Progenitor cell of endocrine pancreas (in vitro differentiated cells): ENCODE data around the gene CDSN. TPM values are rescaled to one million over a fixed set of nuclear protein-coding genes. Genes with fewer than 3 reads are reported as not detected.
"Not testable (repeated sequence)": the region's sequence is repeated elsewhere in the genome, so short reads cannot be mapped to it uniquely, and the experiment has no call there.

Source experiments
- DNase-seq: peaks from one replicate; pipeline ENCODE4 v3.0.0; 2021; ENCODE audit warnings: low spot score; ENCODE audit not compliant: unreplicated experiment
- H3K27ac Mint-ChIP-seq: 2 replicates; pipeline ENCODE4 v1.8.0; 2021; ENCODE audit warnings: mild to moderate bottlenecking, moderate library complexity, mixed read lengths
- H3K27me3 Mint-ChIP-seq: 2 replicates; pipeline ENCODE4 v1.8.0; 2021; ENCODE audit warnings: mixed read lengths
- H3K36me3 Mint-ChIP-seq: 2 replicates; pipeline ENCODE4 v1.8.0; 2022; ENCODE audit warnings: mixed read lengths; ENCODE audit not compliant: insufficient read depth
- H3K4me1 Mint-ChIP-seq: 2 replicates; pipeline ENCODE4 v1.8.0; 2021; ENCODE audit warnings: low read depth, mixed read lengths
- H3K4me3 Mint-ChIP-seq: 2 replicates; pipeline ENCODE4 v1.8.0; 2021; ENCODE audit warnings: low read depth, mild to moderate bottlenecking, moderate library complexity, mixed read lengths
- H3K9me3 Mint-ChIP-seq: 2 replicates; pipeline ENCODE4 v1.8.0; 2021; ENCODE audit warnings: low read depth, mixed read lengths
- CTCF ChIP-seq: fragments of 200-600 bp; sonication (generic); IDR thresholded peaks from one replicate; pipeline ENCODE4 v1.5.0; 2021; ENCODE audit warnings: antibody characterized with exemption, mild to moderate bottlenecking; ENCODE audit not compliant: unreplicated experiment
- long read RNA-seq: library from polyadenylated mRNA; unstranded; transcript quantifications from one replicate; pipeline ENCODE4 v2.0.0, GENCODE V29; 2020
- total RNA-seq: library from RNA; stranded (reverse); gene quantifications from 2 replicates; pipeline ENCODE4 v1.2.1, GENCODE V29; 2021

The CDSN gene
- not detected in 2 replicates for total RNA-seq
- long read RNA-seq = 0 reads

GRCh38 chr6:31120151-31120915 lies at the start of gene CDSN:
Gene CDSN (minus strand): TSS chr6:31120446. CDS start chr6:31120419, 27 bp downstream.
- H3K36me3 Mint-ChIP-seq = no peaks in the 10 kb centered on the region
- H3K4me1 Mint-ChIP-seq = no peaks in the 10 kb centered on the region
- no peak within 1 kb of the TSS for H3K4me3 Mint-ChIP-seq
- peaks cover 22% of the 10 kb centered on the region for H3K27me3 Mint-ChIP-seq
- no peaks in the 10 kb centered on the region for H3K9me3 Mint-ChIP-seq
- DNase-seq = no peak
- no peak for TF ChIP-seq CTCF
- H3K27ac Mint-ChIP-seq = no peak within 1 kb of the TSS

- Mint-ChIP-seq H3K27ac (no peak overlapping the region), H3K4me3 (no peak overlapping the region), H3K27me3 (peaks cover 36% of the 10 kb centered on the region), H3K9me3 (no peaks in the 10 kb centered on the region), H3K36me3 (no peaks in the 10 kb centered on the region), H3K4me1 (no peaks in the 10 kb centered on the region)
- TF ChIP-seq CTCF = no peak
- no peak for DNase-seq
Measured at GRCh38 chr6:31169123-31169857, 49.0 kb upstream of the CDSN start.

- no peaks in the 10 kb centered on the region for H3K4me1 Mint-ChIP-seq
- H3K36me3 Mint-ChIP-seq = no peaks in the 10 kb centered on the region
- no peaks in the 10 kb centered on the region for H3K9me3 Mint-ChIP-seq
- H3K27ac Mint-ChIP-seq = no peak overlapping the region
- no peak overlapping the region for H3K4me3 Mint-ChIP-seq
- peaks cover 36% of the 10 kb centered on the region for H3K27me3 Mint-ChIP-seq
- DNase-seq = no peak
- TF ChIP-seq CTCF = no peak
Measured at GRCh38 chr6:31168606-31169005, 48.4 kb upstream of the CDSN start.

GRCh38 chr6:31165986-31166385 lies 45.7 kb upstream of the CDSN start:
- Mint-ChIP-seq H3K4me3 (no peak overlapping the region), H3K9me3 (no peaks in the 10 kb centered on the region), H3K27me3 (peaks cover 25% of the 10 kb centered on the region), H3K36me3 (no peaks in the 10 kb centered on the region), H3K27ac (no peak overlapping the region), H3K4me1 (no peaks in the 10 kb centered on the region)
- DNase-seq = no peak
- no peak for TF ChIP-seq CTCF

GRCh38 chr6:31165064-31165832 lies 45.0 kb upstream of the CDSN start:
- peaks cover 23% of the 10 kb centered on the region for H3K27me3 Mint-ChIP-seq
- H3K4me1 Mint-ChIP-seq, H3K9me3 Mint-ChIP-seq, H3K27ac Mint-ChIP-seq, H3K36me3 Mint-ChIP-seq, DNase-seq, H3K4me3 Mint-ChIP-seq: not testable (repeated sequence)

- not testable (repeated sequence) for H3K36me3 Mint-ChIP-seq, H3K27ac Mint-ChIP-seq, H3K4me3 Mint-ChIP-seq, H3K9me3 Mint-ChIP-seq, H3K4me1 Mint-ChIP-seq, DNase-seq
- peaks cover 20% of the 10 kb centered on the region for H3K27me3 Mint-ChIP-seq
Measured at GRCh38 chr6:31164475-31165063, 44.3 kb upstream of the CDSN start.
